GM18526 (cell line): ENCODE results near the gene CTSV.

Source experiments
- POLR2A ChIP-seq: IDR thresholded peaks from 3 replicates; pipeline ENCODE4 v1.6.1; 2011; ENCODE audit not compliant: insufficient read length; ENCODE audit errors: extremely low read depth

The CTSV gene

DNA sequence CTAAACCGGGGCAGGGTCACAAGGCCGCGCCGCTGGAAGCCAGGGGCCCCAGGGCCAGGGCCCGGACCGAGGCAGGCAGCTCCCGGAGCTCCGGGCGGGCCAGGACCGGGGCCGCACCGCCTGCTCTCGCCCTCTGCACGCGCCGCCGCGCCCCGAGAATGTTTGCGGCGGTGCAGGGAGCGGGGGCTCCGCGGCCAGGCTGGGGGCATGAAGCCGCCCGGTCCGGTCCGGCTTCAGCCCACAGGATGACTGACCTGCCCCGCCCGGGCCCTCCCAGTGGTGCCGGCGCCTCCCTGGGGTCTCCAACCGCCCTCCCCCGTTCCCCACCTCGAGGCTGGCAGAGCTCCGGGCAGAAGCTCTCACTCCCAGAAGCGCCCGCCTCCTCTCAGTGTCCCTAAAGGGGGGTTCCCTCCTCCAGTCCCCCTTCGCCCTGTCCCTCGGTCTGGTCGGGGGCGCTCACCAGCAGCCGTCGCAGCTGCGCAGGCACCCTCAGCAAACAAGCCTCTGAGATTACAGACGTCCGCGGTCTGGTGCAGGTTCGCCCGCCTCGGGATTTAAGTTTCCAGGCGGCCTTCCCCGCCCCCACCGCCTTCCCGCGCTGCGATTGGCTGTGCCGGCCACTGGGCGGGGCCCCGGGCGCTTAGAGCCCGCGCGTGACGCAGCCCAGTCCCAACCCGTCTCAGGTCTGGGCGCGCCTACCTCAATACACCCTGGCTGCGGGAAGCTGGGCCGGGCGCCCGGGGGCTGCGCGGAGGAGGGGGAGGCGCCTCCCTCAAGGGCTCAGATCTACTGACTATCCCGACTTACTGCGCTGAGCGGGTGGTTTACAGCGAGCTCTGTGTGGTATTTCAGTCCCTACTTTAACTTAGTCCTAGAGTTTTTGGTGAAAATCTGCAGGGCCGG, at the start of gene CTSV:
TSS of gene CTSV (minus strand) at position 532 of the 903 bp plus-strand sequence. CDS start 1,099 bp downstream, outside the sequence.
- no peak for TF ChIP-seq POLR2A

- TF ChIP-seq POLR2A = no peak
Measured at GRCh38 chr9:97078362-97078761, 39.4 kb upstream of the CTSV start.

- no peak for TF ChIP-seq POLR2A
Measured at GRCh38 chr9:97077452-97078295, 38.7 kb upstream of the CTSV start.

DNA sequence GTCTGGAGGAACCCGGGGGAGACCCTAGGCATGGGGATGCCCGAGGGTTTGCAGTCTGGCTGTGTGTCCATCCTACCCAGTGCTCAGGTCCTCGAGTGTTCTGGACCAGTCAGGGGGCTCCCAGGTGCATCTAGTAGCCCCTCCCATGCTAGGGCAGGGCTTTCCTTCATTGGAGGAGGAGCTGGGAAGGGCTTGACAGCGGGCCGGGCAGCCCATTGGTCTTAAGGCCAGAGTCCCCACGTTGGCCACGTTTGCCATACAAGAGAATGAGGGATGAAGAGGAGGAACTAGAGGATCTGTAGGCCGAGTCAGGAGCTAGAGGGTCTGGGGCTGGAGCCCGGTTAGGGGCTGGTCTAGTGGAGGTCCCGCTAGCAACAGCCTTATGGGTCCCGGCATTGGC, 37.3 kb upstream of the CTSV start:
- no peak for TF ChIP-seq POLR2A

GRCh38 chr9:97075289-97075985, 36.5 kb upstream of the CTSV start:
- TF ChIP-seq POLR2A = no peak

DNA sequence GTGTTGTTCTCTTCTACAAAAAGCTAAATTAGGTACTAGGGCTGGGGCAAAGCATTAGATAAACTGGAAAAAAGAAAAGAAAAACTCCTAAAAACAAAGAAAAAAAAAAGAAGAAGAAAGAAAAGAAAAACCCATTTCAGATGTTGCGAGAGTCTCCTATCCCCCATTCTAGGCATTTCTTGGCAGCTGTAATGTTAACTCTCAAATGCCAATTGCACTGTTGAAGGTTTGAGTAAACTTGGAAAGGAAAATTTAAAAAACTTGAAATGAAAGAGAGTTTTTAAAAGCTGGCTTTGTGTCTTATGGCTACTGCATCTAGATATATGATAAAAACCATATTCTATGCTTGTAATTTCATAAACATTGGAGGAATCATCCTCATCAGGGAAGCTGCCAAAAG, 34.6 kb upstream of the CTSV start:
- no peak for TF ChIP-seq POLR2A

GRCh38 chr9:97072285-97072776, 33.4 kb upstream of the CTSV start:
- no peak for TF ChIP-seq POLR2A

DNA sequence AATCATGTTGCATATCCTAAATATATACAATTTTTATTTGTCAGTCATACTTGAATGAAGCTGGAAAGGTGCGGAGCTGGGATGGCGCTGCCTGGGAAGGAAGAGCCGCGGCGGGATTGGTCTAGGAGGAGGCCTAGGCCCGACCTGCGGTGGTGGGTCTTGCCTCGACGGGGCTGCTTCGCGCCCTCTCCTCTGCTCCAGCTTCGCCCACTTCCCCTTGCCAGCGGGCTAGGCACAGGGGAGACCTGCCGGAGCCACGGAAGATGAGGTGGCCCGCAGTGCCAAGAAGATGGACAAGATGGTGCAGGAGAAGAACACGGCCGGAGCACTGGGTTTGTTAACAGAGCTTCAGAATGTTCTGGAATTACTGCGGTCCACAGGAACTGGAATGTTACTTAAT, 28.5 kb upstream of the CTSV start:
- TF ChIP-seq POLR2A = no peak

- TF ChIP-seq POLR2A = no peak
Measured at GRCh38 chr9:97064176-97064575, 25.2 kb upstream of the CTSV start.

GRCh38 chr9:97060796-97061195, 21.9 kb upstream of the CTSV start:
- TF ChIP-seq POLR2A = no peak

DNA sequence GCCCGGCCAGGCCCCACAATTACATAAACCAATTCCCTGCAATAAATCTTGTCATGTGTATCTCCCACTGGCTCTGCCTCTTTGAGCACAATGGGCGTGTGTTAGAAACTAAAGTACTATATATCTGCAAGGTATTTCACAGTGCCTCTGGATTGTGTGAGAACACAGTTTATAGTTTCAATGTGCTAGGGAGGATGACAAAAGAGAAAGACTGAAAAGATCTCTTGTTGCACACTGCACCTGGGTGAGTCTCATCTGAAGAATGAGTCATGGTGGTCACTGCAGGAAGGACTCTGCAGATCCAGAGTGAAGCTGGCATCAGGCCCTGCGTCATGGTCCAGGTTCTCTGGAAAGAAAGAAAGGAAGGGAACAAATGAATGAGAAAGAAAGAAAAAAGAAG, 20.7 kb upstream of the CTSV start:
- no peak for TF ChIP-seq POLR2A

DNA sequence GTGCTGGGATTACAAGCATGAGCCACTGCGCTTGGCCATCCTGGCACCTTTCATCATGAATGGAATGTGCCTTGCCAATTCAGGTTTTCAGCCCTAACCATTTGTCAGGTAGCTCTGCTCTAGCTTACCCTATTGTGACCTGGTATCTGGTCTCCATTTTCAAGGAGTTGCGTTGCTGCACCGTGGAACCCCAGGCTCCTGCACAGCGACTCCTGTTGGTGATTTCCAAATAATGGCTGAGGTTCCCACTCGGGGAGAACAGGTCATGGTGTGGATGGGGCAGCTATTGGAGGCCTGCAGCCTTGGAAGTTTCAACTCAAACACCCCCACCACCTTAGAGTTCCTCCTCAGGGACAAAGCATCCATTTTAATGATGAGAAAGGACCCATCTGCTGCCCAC, 18.7 kb upstream of the CTSV start:
- TF ChIP-seq POLR2A = no peak

- TF ChIP-seq POLR2A = no peak
Measured at GRCh38 chr9:97053717-97054116, 14.8 kb upstream of the CTSV start.

GRCh38 chr9:97052735-97053134, 13.8 kb upstream of the CTSV start:
- no peak for TF ChIP-seq POLR2A

DNA sequence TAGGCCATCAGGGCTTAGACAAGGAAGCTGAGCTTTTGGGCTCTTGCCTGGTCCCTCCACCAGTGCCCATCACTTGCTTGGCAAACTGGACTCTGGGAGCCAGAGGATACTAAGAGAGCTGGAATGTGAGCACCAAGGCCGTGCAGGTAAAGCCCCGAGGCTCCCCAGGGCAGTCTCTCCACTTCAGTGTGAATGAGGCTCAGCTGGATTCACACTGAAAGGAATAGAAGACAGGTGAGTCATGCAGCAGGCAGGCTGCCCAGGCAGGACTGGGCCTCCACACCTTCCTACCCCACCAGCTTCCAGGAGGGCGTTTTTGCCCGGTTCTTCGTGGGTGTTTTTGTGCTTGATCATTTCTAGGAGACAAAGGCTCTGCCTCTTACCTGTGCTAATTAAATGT, 7.3 kb upstream of the CTSV start:
- TF ChIP-seq POLR2A = no peak
